ENCODE results near the gene FOXO1.

FOXO1 gene

DNA sequence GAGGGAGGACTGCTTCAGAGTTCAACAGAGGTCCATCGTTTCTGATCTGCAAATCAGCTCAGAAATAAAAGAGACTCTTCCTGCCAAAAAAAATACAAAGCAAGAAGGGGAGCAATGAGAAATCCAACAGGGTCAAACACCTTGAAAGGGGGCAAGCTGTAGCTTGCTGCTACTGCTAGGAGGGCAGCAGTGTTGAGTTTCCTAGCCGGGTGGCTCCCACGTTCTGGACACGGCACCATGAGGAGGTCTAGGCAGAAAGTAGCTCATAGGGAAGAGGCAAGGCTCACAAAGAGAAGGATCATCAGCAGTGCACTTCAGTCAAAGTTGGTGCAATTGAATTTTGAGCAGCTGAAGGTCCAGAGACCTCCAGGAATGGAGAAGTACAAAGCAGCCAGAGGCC is 75.3 kb downstream of the FOXO1 start:
- DNase-seq = no peak
- in situ Hi-C loops (cut with HindIII; ENCODE audit: low pct_ligation_motif_present, low pct_unique_long_range_greater_than_20kb, low sequenced_read_pairs) = no loop called here

GRCh38 chr13:40590112-40590862 is 76.2 kb downstream of the FOXO1 start:
- in situ Hi-C loops (cut with HindIII; ENCODE audit: low pct_ligation_motif_present, low pct_unique_long_range_greater_than_20kb, low sequenced_read_pairs) = no loop called here
- DNase-seq = no peak

GRCh38 chr13:40589285-40590109 is 76.9 kb downstream of the FOXO1 start:
- DNase-seq = no peak
- in situ Hi-C loops (cut with HindIII; ENCODE audit: low pct_ligation_motif_present, low pct_unique_long_range_greater_than_20kb, low sequenced_read_pairs) = no loop called here

DNA sequence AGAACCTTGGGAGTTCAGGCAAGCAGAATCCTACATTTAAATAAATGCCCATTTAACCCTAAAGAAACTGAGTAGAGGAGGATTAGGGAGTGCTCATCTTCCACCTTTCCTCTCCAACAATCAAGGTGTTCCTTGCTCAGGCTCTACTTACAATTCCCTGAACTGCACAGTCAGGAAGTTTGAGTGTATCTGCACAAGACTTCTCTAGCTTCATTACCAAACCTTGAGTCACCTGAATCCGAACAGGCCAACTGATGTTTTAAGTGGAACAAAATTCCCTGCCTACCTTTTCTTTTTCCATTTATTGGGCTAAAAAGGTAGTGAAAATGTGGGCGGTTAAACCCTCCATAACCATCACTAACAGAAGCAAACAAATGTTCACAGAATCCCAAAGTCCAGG is 78.3 kb downstream of the FOXO1 start:
- in situ Hi-C loops (cut with HindIII; ENCODE audit: low pct_ligation_motif_present, low pct_unique_long_range_greater_than_20kb, low sequenced_read_pairs) = no loop called here

DNA sequence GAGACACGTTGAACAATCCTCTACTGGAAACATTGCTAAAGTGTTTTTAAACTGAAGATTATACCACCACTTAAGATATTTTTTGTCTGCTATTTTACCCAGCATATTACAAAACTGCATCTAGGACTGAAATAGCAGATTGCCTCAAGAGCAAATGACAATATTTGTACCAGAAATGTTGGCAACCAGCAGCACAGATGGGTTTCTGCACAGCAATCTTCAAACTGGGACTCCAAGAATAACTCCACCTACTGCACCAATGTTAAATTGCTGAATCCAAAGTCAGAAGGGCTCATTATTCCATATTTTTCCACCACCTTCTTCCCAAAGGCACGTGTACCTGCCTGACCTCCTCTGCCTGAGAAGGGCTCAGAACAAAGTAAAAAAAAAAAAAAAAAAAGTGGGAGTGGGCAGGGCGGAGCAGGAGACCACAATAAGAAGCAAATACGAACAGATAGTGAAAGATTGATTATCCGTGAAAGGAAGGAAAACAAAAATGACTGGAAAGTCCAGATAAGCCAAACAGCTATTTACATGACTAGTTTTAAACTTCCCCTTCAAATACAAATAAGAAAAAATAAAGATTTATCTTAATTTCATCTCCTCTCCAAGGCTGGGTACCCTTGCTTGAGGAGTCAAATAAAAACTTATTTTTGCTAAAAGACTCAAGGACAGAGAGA is 79.4 kb downstream of the FOXO1 start:
- in situ Hi-C loops (cut with HindIII; ENCODE audit: low pct_ligation_motif_present, low pct_unique_long_range_greater_than_20kb, low sequenced_read_pairs) = no loop called here
- no peak for DNase-seq

More for the DNA sequence above, 78.3 kb downstream of the FOXO1 start:
- no peak for DNase-seq

GRCh38 chr13:40585911-40586471 is 80.5 kb downstream of the FOXO1 start:
- no peak for DNase-seq
- in situ Hi-C loops (cut with HindIII; ENCODE audit: low pct_ligation_motif_present, low pct_unique_long_range_greater_than_20kb, low sequenced_read_pairs) = no loop called here

- in situ Hi-C loops (cut with HindIII; ENCODE audit: low pct_ligation_motif_present, low pct_unique_long_range_greater_than_20kb, low sequenced_read_pairs) = no loop called here
- no peak for DNase-seq
These were observed 82.7 kb downstream of the FOXO1 start for GRCh38 chr13:40583738-40584137.

DNA sequence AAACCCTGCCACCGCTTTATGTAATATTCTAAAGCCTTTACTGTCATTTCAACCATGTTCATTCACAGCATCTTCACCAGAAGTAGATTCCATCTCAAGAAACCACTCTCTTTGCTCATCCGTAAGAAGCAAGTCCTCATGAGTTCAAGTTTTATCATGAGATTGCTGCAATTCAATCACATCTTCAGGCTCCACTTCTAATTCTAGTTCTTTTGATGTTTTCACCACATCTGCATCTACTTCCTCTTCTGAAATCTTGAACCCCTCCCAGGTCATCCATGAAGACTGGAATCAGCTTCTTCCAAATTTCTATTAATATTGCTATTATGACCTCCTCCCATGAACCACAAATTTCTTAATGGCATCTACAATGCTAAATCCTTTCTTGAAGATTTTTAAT is 83.9 kb downstream of the FOXO1 start:
- in situ Hi-C loops (cut with HindIII; ENCODE audit: low pct_ligation_motif_present, low pct_unique_long_range_greater_than_20kb, low sequenced_read_pairs) = no loop called here

GRCh38 chr13:40581277-40581579 is 85.2 kb downstream of the FOXO1 start:
- in situ Hi-C loops (cut with HindIII; ENCODE audit: low pct_ligation_motif_present, low pct_unique_long_range_greater_than_20kb, low sequenced_read_pairs) = no loop called here

More for the DNA sequence above, 83.9 kb downstream of the FOXO1 start:
- no peak for DNase-seq

DNA sequence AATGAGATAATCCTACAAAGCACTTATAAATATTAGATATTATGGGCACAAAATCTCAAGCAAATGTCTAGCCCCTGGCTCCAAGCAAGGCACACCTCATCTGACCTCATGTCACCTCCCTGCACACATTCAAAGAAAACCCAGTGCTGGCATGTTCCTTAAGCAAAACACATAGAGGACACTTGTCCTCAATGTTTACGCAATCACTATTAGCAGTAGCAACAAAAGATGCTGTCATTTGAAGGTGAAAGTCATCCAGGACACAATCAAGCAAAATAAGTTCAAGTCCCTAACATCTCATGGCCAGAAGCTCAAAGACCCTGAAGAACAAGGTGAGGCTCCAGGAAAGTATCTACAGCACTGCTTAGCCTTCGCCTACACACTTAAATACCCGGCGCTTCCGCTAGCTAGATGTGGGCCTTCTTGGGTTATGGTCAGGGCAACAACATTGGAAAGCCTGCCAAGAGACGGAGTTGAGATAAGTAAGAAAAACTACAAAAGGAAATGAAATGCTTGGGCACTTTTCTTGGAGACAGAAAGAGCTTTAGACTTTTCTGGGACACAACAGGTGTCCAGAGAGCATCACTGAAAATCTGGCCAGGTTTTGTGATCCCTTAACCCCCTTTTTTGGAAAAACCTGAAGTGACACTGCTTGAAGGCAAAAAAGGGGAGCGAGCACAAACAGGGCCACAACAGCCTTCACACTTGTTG is 85.7 kb downstream of the FOXO1 start:
- DNase-seq = no peak
- in situ Hi-C loops (cut with HindIII; ENCODE audit: low pct_ligation_motif_present, low pct_unique_long_range_greater_than_20kb, low sequenced_read_pairs) = no loop called here

More at GRCh38 chr13:40581277-40581579, 85.2 kb downstream of the FOXO1 start:
- DNase-seq = no peak

DNA sequence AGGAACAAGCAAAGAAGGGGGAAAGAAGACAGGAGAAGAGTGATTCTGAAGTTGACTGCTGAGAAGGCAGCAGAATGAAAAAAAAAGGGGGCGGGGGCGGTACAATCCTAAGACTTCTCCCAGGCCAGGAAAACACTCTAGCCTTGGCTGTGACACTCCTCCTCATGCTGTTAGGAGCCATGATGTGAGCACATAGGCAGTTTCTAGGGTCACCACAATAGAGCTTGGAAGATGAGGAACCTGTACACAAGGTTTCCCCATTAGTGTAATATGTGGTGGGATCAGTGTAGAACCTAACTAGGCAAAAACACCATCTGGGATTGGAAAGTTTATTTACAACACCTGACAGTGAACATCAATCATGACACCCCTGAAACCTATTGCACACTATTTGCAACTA is 86.9 kb downstream of the FOXO1 start:
- DNase-seq = no peak
- in situ Hi-C loops (cut with HindIII; ENCODE audit: low pct_ligation_motif_present, low pct_unique_long_range_greater_than_20kb, low sequenced_read_pairs) = no loop called here

GRCh38 chr13:40578055-40578454 is 88.4 kb downstream of the FOXO1 start:
- peak; percentile 1 for DNase-seq
- in situ Hi-C loops (cut with HindIII; ENCODE audit: low pct_ligation_motif_present, low pct_unique_long_range_greater_than_20kb, low sequenced_read_pairs) = no loop called here

DNA sequence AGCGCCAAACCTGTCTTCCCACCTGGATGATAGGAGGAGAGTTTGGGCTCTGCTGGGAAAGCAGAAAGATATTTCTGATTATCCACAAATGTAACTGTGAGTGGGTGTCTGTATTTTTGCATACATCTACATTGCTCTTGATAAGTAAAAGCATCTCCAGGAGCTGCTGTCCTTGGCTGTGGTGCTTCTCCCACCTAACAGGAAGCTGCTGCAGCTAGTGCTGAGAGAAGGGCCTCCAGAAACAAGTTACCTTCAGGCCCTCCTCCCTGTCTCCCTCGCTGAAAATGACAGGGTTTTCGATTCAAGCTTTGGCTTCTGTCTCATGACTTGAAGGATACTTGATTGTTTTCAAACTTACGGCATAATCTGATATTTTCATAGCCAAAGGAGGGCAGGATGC is 90.1 kb downstream of the FOXO1 start:
- in situ Hi-C loops (cut with HindIII; ENCODE audit: low pct_ligation_motif_present, low pct_unique_long_range_greater_than_20kb, low sequenced_read_pairs) = no loop called here
- no peak for DNase-seq

DNA sequence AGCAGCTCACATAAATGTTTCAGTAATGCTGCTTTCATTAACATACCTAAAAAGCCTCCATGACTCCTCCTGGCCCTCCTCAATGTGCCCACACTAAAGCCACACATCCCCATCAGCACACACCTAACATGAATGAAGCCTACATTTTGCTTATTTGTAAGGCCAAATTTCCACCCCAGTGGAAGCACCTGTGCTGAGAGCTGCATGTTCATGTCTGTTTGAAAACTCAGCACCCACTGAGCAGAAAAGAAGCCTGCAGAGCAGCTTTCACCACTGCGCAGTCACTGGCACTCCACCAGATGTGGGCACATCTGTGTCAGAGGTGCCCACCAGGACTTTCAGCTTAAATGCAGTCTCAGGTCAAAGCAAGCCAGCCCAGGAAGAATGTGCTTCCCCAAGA is 93.5 kb downstream of the FOXO1 start:
- in situ Hi-C loops (cut with HindIII; ENCODE audit: low pct_ligation_motif_present, low pct_unique_long_range_greater_than_20kb, low sequenced_read_pairs) = no loop called here
- DNase-seq = no peak

DNA sequence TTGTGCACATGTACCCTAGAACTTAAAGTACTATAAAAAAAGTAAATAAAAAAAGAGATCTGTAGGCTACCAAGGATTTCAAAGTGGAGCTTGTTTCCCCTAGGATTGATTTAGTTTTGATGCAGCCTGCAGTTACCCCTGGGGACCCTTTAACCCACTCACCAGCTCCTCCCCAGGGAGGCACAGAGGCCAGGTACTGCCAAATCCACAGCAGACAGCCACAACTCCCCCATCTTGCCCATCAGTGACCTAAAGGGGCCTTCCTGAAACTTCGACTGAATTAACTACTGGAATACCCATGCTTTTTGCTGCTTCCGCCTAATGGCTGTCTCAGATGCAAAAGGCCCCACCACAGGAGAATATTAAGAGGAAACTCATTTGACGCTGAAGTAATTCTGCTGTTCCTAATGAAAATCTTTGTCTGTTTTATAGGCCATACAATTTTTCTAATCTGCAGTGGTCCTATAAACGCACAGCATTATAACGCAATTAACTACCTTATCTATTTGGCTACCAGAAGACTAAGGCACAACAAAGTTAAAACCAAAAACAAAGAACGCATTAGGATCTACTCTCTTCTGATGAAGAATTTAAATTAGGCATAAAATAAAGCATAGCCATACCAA is 95.0 kb downstream of the FOXO1 start:
- DNase-seq = no peak
- in situ Hi-C loops (cut with HindIII; ENCODE audit: low pct_ligation_motif_present, low pct_unique_long_range_greater_than_20kb, low sequenced_read_pairs) = no loop called here

DNA sequence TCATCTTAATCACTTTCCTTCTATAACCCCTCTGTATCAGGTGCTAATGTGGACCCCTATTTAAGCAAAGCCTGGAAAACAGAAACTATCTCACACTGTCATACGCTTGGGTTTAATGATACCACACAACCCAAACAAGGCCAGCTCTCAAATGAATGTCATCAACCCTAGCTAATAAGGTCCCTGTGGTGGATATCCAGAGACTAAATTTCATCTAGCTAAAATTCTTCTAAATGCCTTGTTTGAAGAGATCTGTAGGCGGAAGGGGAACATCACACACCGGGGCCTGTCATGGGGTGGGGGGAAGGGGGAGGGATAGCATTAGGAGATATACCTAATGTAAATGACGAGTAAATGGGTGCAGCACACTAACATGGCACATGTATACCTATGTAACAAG is 95.5 kb downstream of the FOXO1 start:
- in situ Hi-C loops (cut with HindIII; ENCODE audit: low pct_ligation_motif_present, low pct_unique_long_range_greater_than_20kb, low sequenced_read_pairs) = no loop called here
- no peak for DNase-seq

GRCh38 chr13:40569024-40569350 is 97.5 kb downstream of the FOXO1 start:
- DNase-seq = no peak
- in situ Hi-C loops (cut with HindIII; ENCODE audit: low pct_ligation_motif_present, low pct_unique_long_range_greater_than_20kb, low sequenced_read_pairs) = no loop called here

- in situ Hi-C loops (cut with HindIII; ENCODE audit: low pct_ligation_motif_present, low pct_unique_long_range_greater_than_20kb, low sequenced_read_pairs) = no loop called here
- DNase-seq = no peak
These were observed 98.0 kb downstream of the FOXO1 start for GRCh38 chr13:40568246-40569023.

Measured in ACHN (cell line).